HEK293 (cell line): Measurements from ENCODE around the gene THBS2.

Experiments
- CTCF ChIA-PET: fragments of 350-600 bp; formaldehyde crosslinking; extraction: SDS; loops from one replicate; lab custom pipeline; 2021; ENCODE audit warnings: antibody characterized with exemption; lab: Yijun Ruan, JAX
- POLR2A ChIA-PET: fragments of 300-600 bp; formaldehyde crosslinking; extraction: SDS; loops from one replicate; lab custom pipeline; 2020; ENCODE audit warnings: antibody characterized with exemption, inconsistent platforms; lab: Yijun Ruan, JAX
- H3K27ac ChIP-seq: fragments of 200-500 bp; sonication (Bioruptor generic); 2 replicates; pipeline ENCODE4 v1.5.1; 2014; ENCODE audit warnings: low read depth, low read length, control low read depth, inconsistent platforms; ENCODE audit errors: extremely low read depth
- H3K36me3 ChIP-seq, 2 experiments: fragments of 200-500 bp in 1 of 2; sonication (Bioruptor generic) in 1 of 2; 1 replicate in 1 of 2; 2 replicates in 1 of 2; pipeline ENCODE4 v1.5.1; 2014 to 2017; ENCODE audit warnings: inconsistent platforms in 2 of 2, low read length in 2 of 2; ENCODE audit not compliant: control insufficient read depth in 2 of 2, insufficient read depth in 1 of 2
- H3K4me1 ChIP-seq: fragments of 200-500 bp; sonication (Bioruptor generic); 2 replicates; pipeline ENCODE4 v1.5.1; 2014; ENCODE audit warnings: mild to moderate bottlenecking, low read length, inconsistent platforms; ENCODE audit not compliant: control insufficient read depth, insufficient read depth
- H3K4me3 ChIP-seq: 2 replicates; pipeline ENCODE4 v1.5.1; 2011; ENCODE audit warnings: low read depth, mild to moderate bottlenecking, control low read depth, low read length, moderate library complexity
- H3K9me3 ChIP-seq: fragments of 200-500 bp; sonication (Bioruptor generic); 2 replicates; pipeline ENCODE4 v1.5.1; 2014; ENCODE audit warnings: low read depth, low read length, inconsistent platforms; ENCODE audit not compliant: control insufficient read depth, insufficient read depth
- GLI2 ChIP-seq: fragments of 450-650 bp; formaldehyde crosslinking; IDR thresholded peaks from 2 replicates; pipeline ENCODE4; 2017; ENCODE audit warnings: missing biosample characterization, missing genetic modification characterization, low read depth, borderline replicate concordance
- KLF10 ChIP-seq: fragments of 450-650 bp; IDR thresholded peaks from 2 replicates; pipeline ENCODE4 v1.5.1; 2018; ENCODE audit warnings: missing biosample characterization, mild to moderate bottlenecking, missing genetic modification characterization
- SP3 ChIP-seq: fragments of 450-650 bp; formaldehyde crosslinking; IDR thresholded peaks from 2 replicates; pipeline ENCODE4 v1.5.1; 2016; ENCODE audit warnings: missing biosample characterization, missing genetic modification characterization
- YY2 ChIP-seq: fragments of 450-650 bp; formaldehyde crosslinking; IDR thresholded peaks from 2 replicates; pipeline ENCODE4 v1.5.1; 2016; ENCODE audit warnings: missing biosample characterization, missing genetic modification characterization
- ZBTB20 ChIP-seq: fragments of 450-650 bp; formaldehyde crosslinking; IDR thresholded peaks from 2 replicates; pipeline ENCODE4 v1.5.1; 2016; ENCODE audit warnings: missing biosample characterization, missing genetic modification characterization
- ZFHX2 ChIP-seq: fragments of 450-650 bp; formaldehyde crosslinking; conservative IDR thresholded peaks from 2 replicates; pipeline ENCODE4 v1.5.1; 2016; ENCODE audit warnings: missing biosample characterization, missing genetic modification characterization
- ZFP69B ChIP-seq: fragments of 450-650 bp; formaldehyde crosslinking; IDR thresholded peaks from 2 replicates; pipeline ENCODE4 v1.5.1; 2016; ENCODE audit warnings: missing biosample characterization, missing genetic modification characterization
- ZNF121 ChIP-seq: fragments of 450-650 bp; formaldehyde crosslinking; IDR thresholded peaks from 2 replicates; pipeline ENCODE4 v1.5.1; 2016; ENCODE audit warnings: missing biosample characterization, missing genetic modification characterization
- ZNF426 ChIP-seq: fragments of 450-650 bp; formaldehyde crosslinking; IDR thresholded peaks from 2 replicates; pipeline ENCODE4 v1.5.1; 2017; ENCODE audit warnings: missing biosample characterization, missing genetic modification characterization, mild to moderate bottlenecking, inconsistent platforms, moderate library complexity
- ZNF548 ChIP-seq: fragments of 450-650 bp; formaldehyde crosslinking; IDR thresholded peaks from 2 replicates; pipeline ENCODE4 v1.5.1; 2016; ENCODE audit warnings: missing biosample characterization, missing genetic modification characterization
- ZNF549 ChIP-seq: fragments of 450-650 bp; IDR thresholded peaks from 2 replicates; pipeline ENCODE4 v1.5.1; 2018; ENCODE audit warnings: missing biosample characterization, missing genetic modification characterization, mild to moderate bottlenecking, inconsistent platforms, moderate library complexity
- ZNF621 ChIP-seq: fragments of 450-650 bp; formaldehyde crosslinking; IDR thresholded peaks from 2 replicates; pipeline ENCODE4 v1.5.1; 2017; ENCODE audit warnings: missing biosample characterization, missing genetic modification characterization
- ZNF830 ChIP-seq: fragments of 450-650 bp; IDR thresholded peaks from 2 replicates; pipeline ENCODE4 v1.5.0; 2018; ENCODE audit warnings: missing biosample characterization, missing genetic modification characterization, low read depth, mild to moderate bottlenecking, moderate library complexity
- TF ChIP-seq, protein P1 (sequence below): fragments of 450-650 bp; formaldehyde crosslinking; conservative IDR thresholded peaks from 2 replicates; pipeline ENCODE4 v1.5.1; 2016; ENCODE audit warnings: low read depth, missing biosample characterization, missing genetic modification characterization
- TF ChIP-seq, protein P2 (sequence below): fragments of 450-650 bp; formaldehyde crosslinking; IDR thresholded peaks from 2 replicates; pipeline ENCODE4 v1.5.1; 2016; ENCODE audit warnings: missing biosample characterization, missing genetic modification characterization, borderline replicate concordance
- TF ChIP-seq, protein P3 (sequence below): fragments of 450-650 bp; formaldehyde crosslinking; IDR thresholded peaks from 2 replicates; pipeline ENCODE4 v1.5.1; 2016; ENCODE audit warnings: missing biosample characterization, missing genetic modification characterization
- TF ChIP-seq, protein P4 (sequence below): fragments of 450-650 bp; formaldehyde crosslinking; IDR thresholded peaks from 2 replicates; pipeline ENCODE4 v1.5.1; 2016; ENCODE audit warnings: missing biosample characterization, missing genetic modification characterization

Gene THBS2

DNA sequence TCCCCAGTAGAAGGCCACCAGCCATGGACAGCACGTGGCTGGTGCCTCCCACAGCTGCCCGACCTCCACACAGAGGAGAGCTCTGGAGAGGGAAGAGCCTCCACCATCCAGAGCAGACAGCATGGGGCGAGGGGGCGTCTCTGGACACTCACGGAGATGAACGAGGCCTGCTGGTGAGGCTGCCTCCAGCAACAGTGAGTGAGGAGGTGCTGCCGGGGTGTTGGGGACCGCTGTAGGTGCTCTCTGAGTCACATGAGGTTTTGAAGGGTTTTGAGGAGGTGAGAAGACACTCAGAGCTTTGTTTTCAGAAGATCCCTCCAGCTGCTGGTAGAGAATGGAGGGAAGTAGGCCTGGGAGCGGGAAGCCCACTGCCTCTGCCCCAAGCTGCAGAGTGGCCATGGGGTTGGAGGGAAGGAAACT is 65.6 kb downstream of the THBS2 start (continued):
- no peak for TF ChIP-seq ZNF549 (tag by site-specific recombination)
- TF ChIP-seq, protein P1, sequence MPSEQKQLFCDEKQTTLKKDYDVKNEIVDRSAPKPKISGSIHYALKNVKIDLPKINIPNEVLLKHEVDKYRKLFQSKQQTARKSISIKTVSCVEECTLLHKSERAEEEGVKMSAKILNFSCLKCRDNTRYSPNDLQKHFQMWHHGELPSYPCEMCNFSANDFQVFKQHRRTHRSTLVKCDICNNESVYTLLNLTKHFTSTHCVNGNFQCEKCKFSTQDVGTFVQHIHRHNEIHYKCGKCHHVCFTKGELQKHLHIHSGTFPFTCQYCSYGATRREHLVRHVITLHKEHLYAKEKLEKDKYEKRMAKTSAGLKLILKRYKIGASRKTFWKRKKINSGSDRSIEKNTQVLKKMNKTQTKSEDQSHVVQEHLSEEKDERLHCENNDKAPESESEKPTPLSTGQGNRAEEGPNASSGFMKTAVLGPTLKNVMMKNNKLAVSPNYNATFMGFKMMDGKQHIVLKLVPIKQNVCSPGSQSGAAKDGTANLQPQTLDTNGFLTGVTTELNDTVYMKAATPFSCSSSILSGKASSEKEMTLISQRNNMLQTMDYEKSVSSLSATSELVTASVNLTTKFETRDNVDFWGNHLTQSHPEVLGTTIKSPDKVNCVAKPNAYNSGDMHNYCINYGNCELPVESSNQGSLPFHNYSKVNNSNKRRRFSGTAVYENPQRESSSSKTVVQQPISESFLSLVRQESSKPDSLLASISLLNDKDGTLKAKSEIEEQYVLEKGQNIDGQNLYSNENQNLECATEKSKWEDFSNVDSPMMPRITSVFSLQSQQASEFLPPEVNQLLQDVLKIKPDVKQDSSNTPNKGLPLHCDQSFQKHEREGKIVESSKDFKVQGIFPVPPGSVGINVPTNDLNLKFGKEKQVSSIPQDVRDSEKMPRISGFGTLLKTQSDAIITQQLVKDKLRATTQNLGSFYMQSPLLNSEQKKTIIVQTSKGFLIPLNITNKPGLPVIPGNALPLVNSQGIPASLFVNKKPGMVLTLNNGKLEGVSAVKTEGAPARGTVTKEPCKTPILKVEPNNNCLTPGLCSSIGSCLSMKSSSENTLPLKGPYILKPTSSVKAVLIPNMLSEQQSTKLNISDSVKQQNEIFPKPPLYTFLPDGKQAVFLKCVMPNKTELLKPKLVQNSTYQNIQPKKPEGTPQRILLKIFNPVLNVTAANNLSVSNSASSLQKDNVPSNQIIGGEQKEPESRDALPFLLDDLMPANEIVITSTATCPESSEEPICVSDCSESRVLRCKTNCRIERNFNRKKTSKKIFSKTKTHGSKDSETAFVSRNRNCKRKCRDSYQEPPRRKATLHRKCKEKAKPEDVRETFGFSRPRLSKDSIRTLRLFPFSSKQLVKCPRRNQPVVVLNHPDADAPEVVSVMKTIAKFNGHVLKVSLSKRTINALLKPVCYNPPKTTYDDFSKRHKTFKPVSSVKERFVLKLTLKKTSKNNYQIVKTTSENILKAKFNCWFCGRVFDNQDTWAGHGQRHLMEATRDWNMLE = no peak
- no peak for TF ChIP-seq GLI2
- no peak for TF ChIP-seq KLF10 (tag by site-specific recombination)
- TF ChIP-seq ZNF121 (tag by site-specific recombination) = no peak
- no peak for TF ChIP-seq ZNF621 (tag by site-specific recombination)
- TF ChIP-seq, protein P2, sequence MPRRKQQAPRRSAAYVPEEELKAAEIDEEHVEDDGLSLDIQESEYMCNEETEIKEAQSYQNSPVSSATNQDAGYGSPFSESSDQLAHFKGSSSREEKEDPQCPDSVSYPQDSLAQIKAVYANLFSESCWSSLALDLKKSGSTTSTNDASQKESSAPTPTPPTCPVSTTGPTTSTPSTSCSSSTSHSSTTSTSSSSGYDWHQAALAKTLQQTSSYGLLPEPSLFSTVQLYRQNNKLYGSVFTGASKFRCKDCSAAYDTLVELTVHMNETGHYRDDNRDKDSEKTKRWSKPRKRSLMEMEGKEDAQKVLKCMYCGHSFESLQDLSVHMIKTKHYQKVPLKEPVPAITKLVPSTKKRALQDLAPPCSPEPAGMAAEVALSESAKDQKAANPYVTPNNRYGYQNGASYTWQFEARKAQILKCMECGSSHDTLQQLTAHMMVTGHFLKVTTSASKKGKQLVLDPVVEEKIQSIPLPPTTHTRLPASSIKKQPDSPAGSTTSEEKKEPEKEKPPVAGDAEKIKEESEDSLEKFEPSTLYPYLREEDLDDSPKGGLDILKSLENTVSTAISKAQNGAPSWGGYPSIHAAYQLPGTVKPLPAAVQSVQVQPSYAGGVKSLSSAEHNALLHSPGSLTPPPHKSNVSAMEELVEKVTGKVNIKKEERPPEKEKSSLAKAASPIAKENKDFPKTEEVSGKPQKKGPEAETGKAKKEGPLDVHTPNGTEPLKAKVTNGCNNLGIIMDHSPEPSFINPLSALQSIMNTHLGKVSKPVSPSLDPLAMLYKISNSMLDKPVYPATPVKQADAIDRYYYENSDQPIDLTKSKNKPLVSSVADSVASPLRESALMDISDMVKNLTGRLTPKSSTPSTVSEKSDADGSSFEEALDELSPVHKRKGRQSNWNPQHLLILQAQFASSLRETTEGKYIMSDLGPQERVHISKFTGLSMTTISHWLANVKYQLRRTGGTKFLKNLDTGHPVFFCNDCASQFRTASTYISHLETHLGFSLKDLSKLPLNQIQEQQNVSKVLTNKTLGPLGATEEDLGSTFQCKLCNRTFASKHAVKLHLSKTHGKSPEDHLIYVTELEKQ (tag by site-specific recombination) = no peak
- TF ChIP-seq YY2 (tag by site-specific recombination) = no peak

DNA sequence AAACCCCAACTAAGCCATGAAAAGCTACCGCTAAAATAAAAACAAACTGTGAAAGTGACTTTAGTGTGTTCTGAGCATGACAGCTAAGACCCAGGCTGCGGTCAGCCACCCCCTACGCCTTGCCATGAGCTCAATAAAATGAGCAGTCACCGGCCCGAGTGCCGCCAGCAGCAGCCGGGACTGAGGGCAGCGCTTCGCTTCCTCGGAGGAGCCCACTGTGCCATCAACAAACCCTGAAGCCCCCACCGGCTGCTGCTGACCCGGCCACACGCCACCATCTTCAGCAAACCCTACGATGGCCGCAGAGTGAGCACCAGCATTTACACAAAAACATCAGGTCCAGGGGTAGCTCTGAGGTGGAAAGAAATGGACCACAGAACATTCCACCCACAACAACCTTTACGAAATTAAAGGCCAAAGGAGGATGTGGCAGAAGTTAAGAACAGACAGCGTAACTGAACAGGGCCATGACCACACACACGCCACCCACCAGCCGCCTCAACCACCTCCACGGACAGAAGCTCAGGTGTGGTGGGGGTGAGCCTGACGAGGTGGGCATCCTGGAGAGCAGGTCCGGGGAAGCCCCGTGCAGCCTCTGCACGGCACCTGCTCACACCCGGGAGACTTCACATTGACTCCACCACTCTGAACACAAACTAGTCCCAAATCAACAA is 67.0 kb downstream of the THBS2 start:
- H3K4me3 ChIP-seq = no peak overlapping the region
- CTCF ChIA-PET = interaction anchor here (1.2 kb wide), 1 partner anchor 17 kb away, joined by 3 read pairs; no protein-coding TSS in a partner anchor
- H3K27ac ChIP-seq = no peak overlapping the region
- H3K9me3 ChIP-seq = no peaks in the 10 kb centered on the region
- POLR2A ChIA-PET = no interaction called here
- H3K36me3 ChIP-seq = no peaks in the 10 kb centered on the region
- TF ChIP-seq ZFHX2 (tag by site-specific recombination) (no peak), ZNF830 (no peak), SP3 (tag by site-specific recombination) (no peak), ZNF548 (no peak), ZFP69B (tag by site-specific recombination) (no peak), ZNF426 (tag by site-specific recombination) (no peak), ZBTB20 (tag by site-specific recombination) (no peak)
- TF ChIP-seq, protein P3, sequence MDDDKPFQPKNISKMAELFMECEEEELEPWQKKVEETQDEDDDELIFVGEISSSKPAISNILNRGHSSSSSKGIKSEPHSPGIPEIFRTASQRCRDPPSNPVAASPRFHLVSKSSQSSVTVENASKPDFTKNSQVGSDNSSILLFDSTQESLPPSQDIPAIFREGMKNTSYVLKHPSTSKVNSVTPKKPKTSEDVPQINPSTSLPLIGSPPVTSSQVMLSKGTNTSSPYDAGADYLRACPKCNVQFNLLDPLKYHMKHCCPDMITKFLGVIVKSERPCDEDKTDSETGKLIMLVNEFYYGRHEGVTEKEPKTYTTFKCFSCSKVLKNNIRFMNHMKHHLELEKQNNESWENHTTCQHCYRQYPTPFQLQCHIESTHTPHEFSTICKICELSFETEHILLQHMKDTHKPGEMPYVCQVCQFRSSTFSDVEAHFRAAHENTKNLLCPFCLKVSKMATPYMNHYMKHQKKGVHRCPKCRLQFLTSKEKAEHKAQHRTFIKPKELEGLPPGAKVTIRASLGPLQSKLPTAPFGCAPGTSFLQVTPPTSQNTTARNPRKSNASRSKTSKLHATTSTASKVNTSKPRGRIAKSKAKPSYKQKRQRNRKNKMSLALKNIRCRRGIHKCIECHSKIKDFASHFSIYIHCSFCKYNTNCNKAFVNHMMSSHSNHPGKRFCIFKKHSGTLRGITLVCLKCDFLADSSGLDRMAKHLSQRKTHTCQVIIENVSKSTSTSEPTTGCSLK = no peak
- TF ChIP-seq, protein P4, sequence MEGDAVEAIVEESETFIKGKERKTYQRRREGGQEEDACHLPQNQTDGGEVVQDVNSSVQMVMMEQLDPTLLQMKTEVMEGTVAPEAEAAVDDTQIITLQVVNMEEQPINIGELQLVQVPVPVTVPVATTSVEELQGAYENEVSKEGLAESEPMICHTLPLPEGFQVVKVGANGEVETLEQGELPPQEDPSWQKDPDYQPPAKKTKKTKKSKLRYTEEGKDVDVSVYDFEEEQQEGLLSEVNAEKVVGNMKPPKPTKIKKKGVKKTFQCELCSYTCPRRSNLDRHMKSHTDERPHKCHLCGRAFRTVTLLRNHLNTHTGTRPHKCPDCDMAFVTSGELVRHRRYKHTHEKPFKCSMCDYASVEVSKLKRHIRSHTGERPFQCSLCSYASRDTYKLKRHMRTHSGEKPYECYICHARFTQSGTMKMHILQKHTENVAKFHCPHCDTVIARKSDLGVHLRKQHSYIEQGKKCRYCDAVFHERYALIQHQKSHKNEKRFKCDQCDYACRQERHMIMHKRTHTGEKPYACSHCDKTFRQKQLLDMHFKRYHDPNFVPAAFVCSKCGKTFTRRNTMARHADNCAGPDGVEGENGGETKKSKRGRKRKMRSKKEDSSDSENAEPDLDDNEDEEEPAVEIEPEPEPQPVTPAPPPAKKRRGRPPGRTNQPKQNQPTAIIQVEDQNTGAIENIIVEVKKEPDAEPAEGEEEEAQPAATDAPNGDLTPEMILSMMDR (tag by site-specific recombination) = no peak
- H3K4me1 ChIP-seq = no peaks in the 10 kb centered on the region
